COLO668 (cell line): ENCODE data around the gene NOXRED1.
"Not testable (repeated sequence)": the region's sequence is repeated elsewhere in the genome, so short reads cannot be mapped to it uniquely, and the experiment has no call there.

Source experiments
- DNase-seq: peaks from one replicate; lab custom pipeline; 2025; ENCODE audit not compliant: unreplicated experiment; lab: John Stamatoyannopoulos, UW

NOXRED1 gene

GRCh38 chr14:77423423-77423822 lies at the start of gene NOXRED1:
TSS of gene NOXRED1 (minus strand) at chr14:77423523. CDS start at chr14:77422889, 634 bp downstream.
- DNase-seq: no peak

- no peak for DNase-seq
These were observed 47.0 kb upstream of the NOXRED1 start for GRCh38 chr14:77470224-77470870.

- no peak for DNase-seq
These were observed 46.2 kb upstream of the NOXRED1 start for GRCh38 chr14:77469539-77469938.

- DNase-seq: no peak
These were observed 45.8 kb upstream of the NOXRED1 start for GRCh38 chr14:77469067-77469505.

- DNase-seq: no peak
These were observed 44.5 kb upstream of the NOXRED1 start for GRCh38 chr14:77467801-77468200.

- DNase-seq: peak; percentile 76
These were observed 35.9 kb upstream of the NOXRED1 start for GRCh38 chr14:77459072-77459723.

GRCh38 chr14:77458249-77458950 lies 35.1 kb upstream of the NOXRED1 start:
- peak; percentile 67 for DNase-seq

- peak; percentile 98 for DNase-seq
These were observed 34.4 kb upstream of the NOXRED1 start, which contains the start of the genes AHSA1 and VIPAS39 for GRCh38 chr14:77457522-77458248. TSS of gene AHSA1 (plus strand) at chr14:77458093. CDS start at chr14:77458190, 97 bp downstream. TSS of gene VIPAS39 (minus strand) at chr14:77457601. CDS start at chr14:77454102, 3,499 bp downstream.

- no peak for DNase-seq
These were observed 33.8 kb upstream of the NOXRED1 start for GRCh38 chr14:77457115-77457521.

- no peak for DNase-seq
These were observed 32.8 kb upstream of the NOXRED1 start for GRCh38 chr14:77455966-77456640.

- no peak for DNase-seq
These were observed 18.9 kb upstream of the NOXRED1 start for GRCh38 chr14:77442196-77442595.

GRCh38 chr14:77439861-77440260 lies 16.5 kb upstream of the NOXRED1 start:
- no peak for DNase-seq

- no peak for DNase-seq
These were observed 15.3 kb upstream of the NOXRED1 start for GRCh38 chr14:77438596-77438995.

- DNase-seq: no peak
These were observed 12.7 kb upstream of the NOXRED1 start for GRCh38 chr14:77436042-77436441.

GRCh38 chr14:77426396-77426795 lies 3.1 kb upstream of the NOXRED1 start:
- no peak for DNase-seq

GRCh38 chr14:77424862-77425261 lies 1.5 kb upstream of the NOXRED1 start:
- no peak for DNase-seq

- no peak for DNase-seq
These were observed 2.1 kb downstream of the NOXRED1 start for GRCh38 chr14:77421201-77421600.

- DNase-seq: no peak
These were observed 6.5 kb downstream of the NOXRED1 start for GRCh38 chr14:77416836-77417235.

- DNase-seq: not testable (repeated sequence)
These were observed 7.2 kb downstream of the NOXRED1 start for GRCh38 chr14:77416098-77416497.

- not testable (repeated sequence) for DNase-seq
These were observed 7.8 kb downstream of the NOXRED1 start for GRCh38 chr14:77415403-77416030.
